Erythroblast (primary cell): ENCODE measurements around the gene SCN1B.
A peak's percentile ranks its signal among the peaks of the same experiment; 100 is the strongest.

ENCODE experiments used
- DNase-seq, 2 experiments: peaks; one replicate each; lab custom pipeline; 2025; lab: John Stamatoyannopoulos, UW
- GATA1 ChIP-seq: IDR thresholded peaks from 2 replicates; pipeline ENCODE4 v1.6.1; 2011; ENCODE audit warnings: low read depth, mild to moderate bottlenecking, control low read depth, low read length, moderate library complexity
- POLR2A ChIP-seq: IDR thresholded peaks from 2 replicates; pipeline ENCODE4 v1.6.1; 2011; ENCODE audit warnings: mild to moderate bottlenecking, low read length

The SCN1B gene

DNA sequence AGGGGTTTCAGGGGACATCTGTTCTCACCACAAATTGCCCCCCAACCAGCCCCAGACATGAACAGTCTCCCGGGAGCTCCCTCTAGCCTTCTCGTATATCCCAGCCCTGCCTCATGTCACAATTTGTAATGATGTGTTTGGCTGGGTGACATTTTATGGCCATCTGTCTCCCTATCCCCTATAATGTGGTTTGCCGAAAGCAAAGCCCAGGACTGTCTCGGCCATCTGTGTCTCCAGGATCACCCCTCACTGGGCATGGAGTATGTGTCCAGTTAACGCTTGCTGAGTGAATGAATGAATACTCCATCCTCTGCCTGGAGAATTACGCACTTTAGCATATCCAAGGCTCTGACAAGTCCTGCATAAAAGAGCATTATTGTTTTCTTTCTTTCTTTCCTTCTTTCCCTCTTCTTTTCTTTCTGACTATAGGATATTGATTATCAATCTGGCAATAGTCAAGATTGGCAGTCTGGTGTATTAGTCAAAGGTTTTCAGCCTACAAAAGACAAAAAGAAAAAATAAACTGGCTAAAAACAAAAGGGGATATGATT is 26.3 kb downstream of the SCN1B start:
- TF ChIP-seq GATA1, result no peak
- no peak for TF ChIP-seq POLR2A
- no peak for DNase-seq

- DNase-seq, result no peak
- no peak for TF ChIP-seq POLR2A
- TF ChIP-seq GATA1, result no peak
These were observed 28.1 kb downstream of the SCN1B start for GRCh38 chr19:35058370-35058769.

GRCh38 chr19:35059006-35059798 is 28.9 kb downstream of the SCN1B start:
- no peak for DNase-seq
- TF ChIP-seq POLR2A (no peak), GATA1 (no peak)

DNA sequence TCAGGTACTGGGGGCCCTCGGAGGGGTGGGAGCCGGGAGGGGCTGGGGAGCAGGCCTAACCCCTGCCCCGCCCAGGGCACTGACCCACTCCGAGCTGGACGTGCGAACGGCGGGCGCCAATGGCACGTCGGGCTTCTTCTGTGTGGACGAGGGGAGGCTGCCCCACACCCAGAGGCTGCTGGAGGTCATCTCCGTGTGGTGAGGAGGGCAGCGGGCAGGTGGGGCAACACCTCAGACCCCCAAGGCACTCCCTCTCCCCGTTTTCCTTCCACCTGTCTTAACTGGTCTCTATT is 29.5 kb downstream of the SCN1B start:
- no peak for DNase-seq
- no peak for TF ChIP-seq POLR2A
- no peak for TF ChIP-seq GATA1

DNA sequence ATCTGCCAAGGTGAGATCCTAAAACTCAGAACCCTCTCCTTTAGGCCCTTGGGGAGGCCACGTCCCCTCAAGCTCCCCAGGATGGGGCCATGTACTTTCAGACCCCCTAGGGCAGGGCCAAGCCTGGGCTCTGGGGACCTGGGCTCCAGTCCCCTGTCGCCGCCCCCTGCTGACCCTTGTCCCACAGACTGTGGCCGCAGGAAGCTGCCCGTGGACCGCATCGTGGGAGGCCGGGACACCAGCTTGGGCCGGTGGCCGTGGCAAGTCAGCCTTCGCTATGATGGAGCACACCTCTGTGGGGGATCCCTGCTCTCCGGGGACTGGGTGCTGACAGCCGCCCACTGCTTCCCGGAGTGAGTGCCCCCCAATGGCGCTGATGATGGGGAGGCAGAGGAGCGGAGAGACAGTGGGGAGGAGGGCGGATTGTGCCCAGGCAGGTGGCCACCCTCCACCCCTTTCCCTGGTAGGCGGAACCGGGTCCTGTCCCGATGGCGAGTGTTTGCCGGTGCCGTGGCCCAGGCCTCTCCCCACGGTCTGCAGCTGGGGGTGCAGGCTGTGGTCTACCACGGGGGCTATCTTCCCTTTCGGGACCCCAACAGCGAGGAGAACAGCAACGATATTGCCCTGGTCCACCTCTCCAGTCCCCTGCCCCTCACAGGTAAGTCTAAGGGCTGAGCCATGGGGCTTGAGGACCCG is 30.0 kb downstream of the SCN1B start:
- DNase-seq, result no peak

DNA sequence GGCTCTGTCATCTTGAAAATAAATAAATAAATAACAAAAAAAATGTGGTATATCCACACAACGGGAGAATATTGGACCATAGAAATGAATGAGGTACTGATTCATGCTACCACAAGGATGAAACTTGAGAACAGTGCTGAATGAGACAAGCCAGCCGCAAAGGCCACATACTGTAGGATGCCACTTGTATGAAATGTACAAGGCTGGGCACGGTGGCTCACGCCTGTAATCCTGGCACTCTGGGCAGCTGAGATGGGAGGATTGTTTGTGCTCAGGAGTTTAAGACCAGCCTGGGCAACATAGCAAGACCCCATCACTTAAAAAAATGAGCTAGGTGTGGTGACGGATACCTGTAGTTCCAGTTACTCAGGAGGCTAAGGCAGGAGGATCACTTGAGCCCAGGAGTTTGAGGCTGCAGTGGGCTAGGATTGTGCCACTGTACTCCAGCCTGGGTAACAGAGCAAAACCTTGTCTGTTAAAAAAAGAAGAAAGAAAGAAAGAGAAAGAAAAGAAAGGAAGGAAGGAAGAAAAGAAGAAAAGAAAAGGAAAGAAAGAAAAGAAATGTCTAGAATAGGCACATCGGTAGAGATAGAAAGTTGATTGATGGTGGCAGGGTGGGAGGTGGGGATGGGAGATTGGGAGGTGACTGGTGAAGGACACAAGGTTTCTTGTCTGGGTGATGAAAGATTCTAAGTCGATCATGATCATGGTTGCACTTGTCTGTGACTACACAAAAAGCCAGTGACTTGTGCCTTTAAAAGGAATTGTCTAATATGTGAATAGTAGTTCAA is 31.5 kb downstream of the SCN1B start:
- TF ChIP-seq POLR2A (no peak), GATA1 (no peak)
- DNase-seq, result no peak

More for the DNA sequence above, 30.0 kb downstream of the SCN1B start:
- TF ChIP-seq GATA1 (no peak), POLR2A (no peak)

DNA sequence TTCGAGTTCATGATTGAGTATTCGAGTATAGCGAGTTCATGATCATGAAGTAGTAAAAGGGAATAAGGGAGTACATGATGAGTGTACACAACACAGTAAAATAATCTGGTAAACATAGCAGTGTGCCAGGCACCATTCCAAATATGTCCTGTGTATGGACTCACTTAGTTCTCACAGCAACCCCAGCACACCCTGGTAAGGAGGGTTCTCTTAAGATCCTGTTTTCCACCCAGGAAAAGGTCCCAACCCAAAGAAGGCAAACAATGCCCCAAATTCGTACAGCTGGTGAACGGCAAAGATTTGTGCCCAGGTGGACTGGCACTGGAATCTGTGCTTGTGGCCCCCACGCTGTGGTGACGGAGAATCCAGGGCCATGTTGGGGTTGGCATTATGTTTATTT is 32.7 kb downstream of the SCN1B start:
- no peak for DNase-seq
- no peak for TF ChIP-seq POLR2A

DNA sequence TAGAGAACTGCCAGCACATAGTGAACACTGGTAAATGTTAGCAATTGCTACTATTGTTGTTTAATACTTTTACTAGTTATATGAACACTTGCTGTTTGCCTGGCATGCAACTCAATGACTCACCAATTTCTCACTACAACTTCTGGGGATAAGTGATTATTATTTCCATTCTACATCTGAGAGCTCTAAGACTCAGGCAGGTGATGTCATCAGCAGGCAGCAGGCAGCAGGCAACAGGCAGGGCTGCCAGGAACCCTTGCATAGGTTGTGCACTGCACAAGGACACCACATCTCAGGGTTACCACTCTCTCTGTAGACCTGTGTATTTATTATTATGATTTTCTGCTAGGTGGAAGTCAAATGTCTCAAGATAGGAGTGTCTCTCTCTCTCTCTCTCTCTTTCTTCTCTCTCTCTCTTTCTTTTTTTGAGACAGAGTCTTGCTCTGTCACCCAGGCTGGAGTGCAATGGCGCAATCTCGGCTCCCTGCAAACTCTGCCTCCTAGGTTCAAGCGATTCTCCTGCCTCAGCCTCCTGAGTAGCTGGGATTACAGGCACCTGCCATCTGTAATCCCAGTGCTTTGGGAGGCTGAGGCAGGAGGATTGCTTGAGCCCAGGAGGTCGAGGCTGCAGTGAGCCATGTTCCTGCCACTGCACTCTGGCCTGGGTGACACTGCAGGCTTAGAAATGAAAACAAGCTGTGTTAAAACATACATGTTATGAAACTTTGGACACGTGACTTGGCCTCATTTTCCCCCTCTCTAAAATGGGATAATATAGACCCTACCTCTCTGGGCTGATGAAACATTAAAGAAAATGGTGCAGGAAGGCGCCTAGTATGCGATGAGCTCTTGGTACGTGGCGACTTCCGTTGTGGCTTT is 33.9 kb downstream of the SCN1B start:
- TF ChIP-seq GATA1 (no peak), POLR2A (no peak)
- DNase-seq, result no peak

- TF ChIP-seq POLR2A (no peak), GATA1 (no peak)
- DNase-seq, result no peak
These were observed 35.3 kb downstream of the SCN1B start for GRCh38 chr19:35065574-35065973.

DNA sequence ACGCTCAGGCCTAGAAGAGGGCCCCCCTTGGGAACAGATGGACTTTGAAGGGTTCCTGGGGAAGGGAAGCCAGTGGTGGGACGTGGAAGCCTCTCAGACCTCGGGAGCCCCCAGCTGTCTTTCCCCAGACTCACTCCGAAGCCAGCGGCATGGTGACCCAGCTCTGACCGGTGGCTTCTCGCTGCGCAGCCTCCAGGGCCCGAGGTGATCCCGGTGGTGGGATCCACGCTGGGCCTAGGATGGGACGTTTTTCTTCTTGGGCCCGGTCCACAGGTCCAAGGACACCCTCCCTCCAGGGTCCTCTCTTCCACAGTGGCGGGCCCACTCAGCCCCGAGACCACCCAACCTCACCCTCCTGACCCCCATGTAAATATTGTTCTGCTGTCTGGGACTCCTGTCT is 35.9 kb downstream of the SCN1B start:
- no peak for TF ChIP-seq GATA1
- no peak for TF ChIP-seq POLR2A
- no peak for DNase-seq

- DNase-seq, result peak; percentile 80 to 87
- no peak for TF ChIP-seq POLR2A
- TF ChIP-seq GATA1, result no peak
These were observed 36.7 kb downstream of the SCN1B start for GRCh38 chr19:35066691-35067563.

- DNase-seq, result no peak
These were observed 38.8 kb downstream of the SCN1B start for GRCh38 chr19:35068941-35069634.

More at GRCh38 chr19:35068941-35069634, 38.8 kb downstream of the SCN1B start:
- no peak for TF ChIP-seq GATA1
- TF ChIP-seq POLR2A, result no peak
